HG03558 (cell line): ENCODE results near the gene HIVEP3.

Experiments used
- ATAC-seq: cut with Tn5 transposase; IDR thresholded peaks from one replicate; pipeline ENCODE4 v1.9.1; 2021; ENCODE audit warnings: moderate number of reproducible peaks; ENCODE audit not compliant: unreplicated experiment; ENCODE audit errors: extremely low read depth

HIVEP3 gene

GRCh38 chr1:41475859-41476567 is 442.7 kb downstream of the HIVEP3 start:
- ATAC-seq: no peak

DNA sequence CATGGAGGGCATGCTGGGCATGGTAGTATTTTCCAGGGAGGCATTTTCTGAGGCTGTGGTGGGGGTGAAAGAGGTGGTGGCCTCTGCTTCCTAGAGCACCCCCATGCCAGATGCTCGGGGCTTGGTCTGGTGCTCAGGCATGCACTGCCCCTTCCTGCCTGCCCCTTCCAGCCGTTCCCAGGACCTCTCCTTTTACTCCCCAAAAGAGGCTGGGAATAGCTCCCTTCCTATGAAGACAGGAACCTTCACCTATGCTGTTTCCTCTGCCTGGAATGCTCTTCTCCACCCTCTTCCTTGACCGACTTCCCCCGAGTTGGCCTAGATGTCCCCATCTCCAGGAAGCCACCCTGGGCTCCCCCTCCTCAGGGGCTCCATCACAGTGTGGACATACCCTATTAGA is 443.4 kb downstream of the HIVEP3 start:
- no peak for ATAC-seq

DNA sequence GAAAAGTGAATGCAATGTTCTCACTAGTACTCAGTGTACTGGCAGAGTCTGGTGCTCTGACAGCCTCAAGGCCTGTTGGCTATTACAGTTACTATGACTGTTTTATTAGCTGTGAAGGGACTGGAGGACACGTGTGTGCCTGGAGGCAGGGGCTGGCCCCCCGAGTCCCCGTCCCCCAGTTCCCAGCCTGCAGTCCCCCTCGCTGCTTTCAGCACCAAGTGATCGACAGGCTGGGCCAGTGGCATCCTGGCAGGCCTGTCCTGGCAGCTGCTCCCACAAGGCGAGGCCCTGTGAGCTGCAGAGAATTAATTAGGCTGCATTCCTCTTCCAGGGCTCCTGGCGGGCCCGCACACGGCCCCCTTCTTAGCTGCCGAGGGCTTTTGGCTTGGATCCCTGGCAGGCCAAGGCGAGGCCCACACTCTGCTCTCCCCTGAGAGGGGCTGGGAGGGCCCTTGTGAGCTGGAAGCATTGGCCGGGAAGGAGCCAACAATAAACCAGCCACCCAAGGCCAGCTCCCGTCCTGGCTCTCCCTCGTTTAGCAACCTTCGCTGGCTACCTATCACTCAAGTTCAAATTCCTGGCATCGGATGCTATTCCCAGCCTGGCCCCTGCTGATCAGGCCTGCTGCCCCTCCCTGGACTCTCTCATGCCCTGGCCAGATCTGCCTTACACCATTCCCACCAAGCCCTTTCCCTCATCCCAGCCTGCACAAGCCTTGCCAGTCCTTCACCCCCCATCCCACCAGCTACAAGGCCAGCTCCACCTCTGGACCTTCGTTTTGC is 444.0 kb downstream of the HIVEP3 start:
- no peak for ATAC-seq

DNA sequence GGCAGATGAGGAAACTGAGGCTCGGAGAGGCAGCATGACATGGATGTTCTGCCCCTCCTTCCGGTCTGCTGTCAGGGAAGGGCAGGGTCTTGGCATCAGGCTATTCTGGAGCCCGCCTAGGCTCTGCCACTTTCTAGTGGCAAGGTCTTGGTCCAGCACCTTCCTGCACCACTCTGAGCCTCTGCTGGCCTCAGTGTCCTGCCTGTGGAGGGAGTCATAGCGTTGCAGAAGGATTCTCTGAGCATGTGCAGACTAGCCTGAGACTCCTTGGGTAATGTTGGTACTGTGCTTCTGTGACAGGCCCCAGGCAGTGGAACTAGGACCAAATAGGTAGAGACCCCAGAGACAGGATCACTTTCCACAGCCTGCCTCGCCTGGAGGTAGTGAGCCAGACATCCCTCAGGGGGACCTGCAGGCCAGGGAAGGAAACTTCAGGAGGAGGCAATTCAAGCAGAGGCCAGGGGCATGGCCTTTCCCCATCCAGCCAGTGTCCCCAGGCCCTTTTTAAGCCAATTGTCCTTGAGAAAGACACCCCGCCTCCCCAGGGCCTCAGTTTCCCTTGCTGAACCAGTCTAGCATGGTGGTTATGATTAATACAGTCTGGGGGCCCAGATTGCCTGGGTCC is 444.9 kb downstream of the HIVEP3 start:
- no peak for ATAC-seq

DNA sequence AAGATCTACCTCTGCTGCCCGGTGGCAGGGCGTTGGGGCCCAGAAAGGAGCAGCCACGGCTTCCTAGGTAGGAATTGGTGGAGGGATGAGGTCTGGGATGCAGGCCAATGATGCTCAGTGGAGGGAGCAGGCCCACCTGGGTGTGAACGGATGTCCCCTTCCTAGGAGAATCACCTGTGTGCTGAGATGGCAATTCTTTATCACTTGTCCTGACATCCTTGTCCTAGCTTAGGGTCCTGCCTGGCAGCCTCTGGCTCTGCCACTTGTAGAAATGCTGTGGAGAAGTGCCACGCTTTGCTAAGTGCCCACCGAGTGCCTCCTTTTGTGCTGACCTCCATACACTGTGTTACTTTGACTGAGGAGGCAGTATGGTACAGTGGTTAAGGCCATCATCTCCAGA is 447.1 kb downstream of the HIVEP3 start:
- ATAC-seq: no peak

DNA sequence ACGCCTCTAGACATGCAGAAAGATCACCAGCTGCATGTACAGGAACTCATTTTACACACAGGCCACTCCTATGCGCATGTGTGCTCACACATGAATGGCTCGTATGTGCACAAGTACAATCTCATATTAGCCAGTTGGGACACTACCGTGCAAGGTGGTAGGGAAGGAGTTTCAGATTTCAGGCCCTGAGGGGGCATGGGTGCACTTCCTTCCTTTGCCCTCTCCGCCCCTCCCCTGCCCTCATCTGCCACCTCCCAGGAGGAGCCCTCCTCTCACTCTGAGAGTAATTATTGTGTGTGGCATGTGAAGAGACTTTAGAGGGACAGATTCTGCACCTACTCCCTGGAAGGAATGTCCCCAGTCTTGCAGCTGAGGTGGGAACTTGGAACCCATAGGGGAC is 449.0 kb downstream of the HIVEP3 start:
- no peak for ATAC-seq

GRCh38 chr1:41468122-41468762 is 450.5 kb downstream of the HIVEP3 start:
- no peak for ATAC-seq

DNA sequence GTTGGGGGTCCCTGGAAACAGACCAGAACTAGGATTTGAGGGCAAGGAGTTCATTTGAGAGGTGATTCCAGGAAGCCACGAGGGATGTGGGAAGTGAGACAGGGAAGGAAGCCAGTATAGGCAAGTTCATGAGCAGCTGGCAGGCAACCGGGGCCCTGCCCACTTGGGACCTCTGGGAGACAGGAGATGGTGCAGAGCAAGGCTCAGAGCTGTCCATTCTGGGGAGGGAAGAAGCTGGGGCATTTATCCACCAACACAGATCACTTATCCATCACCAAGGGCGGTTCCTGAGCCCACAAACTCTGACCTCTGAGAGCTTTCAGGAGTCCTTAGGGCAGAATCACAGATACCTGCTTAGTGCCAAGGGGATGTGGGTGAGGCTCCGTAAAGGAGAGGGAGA is 451.0 kb downstream of the HIVEP3 start:
- no peak for ATAC-seq

GRCh38 chr1:41466146-41466545 is 452.6 kb downstream of the HIVEP3 start:
- ATAC-seq: no peak

GRCh38 chr1:41465741-41466140 is 453.0 kb downstream of the HIVEP3 start:
- ATAC-seq: no peak

DNA sequence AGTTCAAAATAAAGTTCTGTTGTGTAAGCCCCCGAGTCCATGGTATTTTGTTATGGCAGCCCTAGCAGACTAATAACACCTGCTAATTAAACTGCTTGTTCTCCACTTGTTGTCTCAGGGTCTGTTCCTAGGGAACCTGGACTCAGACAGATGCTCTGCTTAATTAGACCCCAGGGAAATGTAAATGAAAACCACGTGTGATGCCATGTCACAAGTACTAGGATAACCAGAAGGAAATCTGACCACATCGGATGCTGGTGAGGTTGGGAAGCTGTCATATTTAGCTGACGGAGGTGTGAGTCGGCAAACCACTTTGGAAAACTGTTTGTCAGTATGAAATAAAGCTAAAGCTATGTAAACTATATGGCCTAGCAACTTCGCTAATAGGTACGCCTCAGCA is 453.8 kb downstream of the HIVEP3 start:
- no peak for ATAC-seq

DNA sequence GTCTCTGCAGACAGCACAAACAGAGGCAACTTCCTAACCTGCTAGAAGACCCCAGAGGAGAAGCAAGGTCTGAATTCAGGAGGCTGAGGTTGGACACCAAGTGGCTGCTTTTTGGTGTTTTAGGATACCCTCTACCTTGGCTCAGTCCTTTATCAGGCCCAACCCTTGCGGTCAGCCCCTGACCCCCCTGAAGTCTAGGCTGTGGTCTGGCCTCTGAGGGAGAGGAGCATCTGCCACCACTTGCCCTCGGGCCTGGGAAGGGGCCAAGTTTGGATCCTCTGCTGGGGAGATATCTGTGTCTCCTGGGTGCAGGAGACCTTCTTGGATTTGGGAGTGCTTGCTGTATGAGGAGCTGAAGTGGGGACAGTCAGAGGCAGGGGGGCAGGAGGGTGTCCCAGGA is 455.2 kb downstream of the HIVEP3 start:
- no peak for ATAC-seq

DNA sequence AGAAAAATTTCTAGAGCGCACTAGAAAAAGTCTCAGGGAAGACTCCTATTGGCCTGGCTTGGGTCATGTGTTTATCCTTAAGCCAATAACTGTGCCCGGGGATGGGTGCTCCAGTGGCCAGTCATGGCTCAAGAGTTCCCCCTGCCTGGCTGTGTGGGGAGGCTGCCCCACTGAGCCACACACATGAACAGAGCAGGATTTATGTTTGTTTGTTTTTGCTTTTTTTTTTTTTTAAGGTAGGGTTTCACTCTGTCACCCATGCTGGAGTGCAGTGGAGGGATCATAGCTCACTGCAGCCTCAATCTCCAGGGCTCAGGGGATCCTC is 456.1 kb downstream of the HIVEP3 start:
- no peak for ATAC-seq

GRCh38 chr1:41461790-41462679 is 456.7 kb downstream of the HIVEP3 start:
- ATAC-seq: no peak

GRCh38 chr1:41456847-41457540 is 461.7 kb downstream of the HIVEP3 start:
- ATAC-seq: no peak
